Liver (tissue), 9 donors: ENCODE measurements around the gene C4B. TPM values are rescaled to one million over a fixed set of nuclear protein-coding genes. Genes with fewer than 3 reads are reported as not detected.
"Not testable (repeated sequence)": the region's sequence is repeated elsewhere in the genome, so short reads cannot be mapped to it uniquely, and the experiment has no call there.

Experiments
- DNase-seq: peaks from one replicate; pipeline ENCODE4 v3.0.0-alpha.2; 2017; ENCODE audit warnings: low spot score
- H3K27ac ChIP-seq, 2 donors: one replicate each; pipeline ENCODE4 v1.7.0; 2013; ENCODE audit warnings: inconsistent platforms in 2 of 2, low read length in 2 of 2, control low read depth in 1 of 2, low read depth in 1 of 2, mild to moderate bottlenecking in 1 of 2
- H3K27me3 ChIP-seq, 4 donors: one replicate each; pipeline versions ENCODE4 v1.6.1 to v1.7.0; 2013; ENCODE audit warnings: low read length in 3 of 4, inconsistent platforms in 1 of 4, mild to moderate bottlenecking in 1 of 4, moderate library complexity in 1 of 4; ENCODE audit not compliant: control insufficient read depth in 4 of 4, insufficient read depth in 4 of 4
- H3K36me3 ChIP-seq, 4 donors: one replicate each; pipeline versions ENCODE4 v1.6.1 to v1.7.0; 2013; ENCODE audit warnings: low read length in 3 of 4, mild to moderate bottlenecking in 3 of 4, low read depth in 1 of 4, moderate library complexity in 1 of 4; ENCODE audit not compliant: control insufficient read depth in 4 of 4, insufficient read depth in 3 of 4
- H3K4me1 ChIP-seq, 4 donors: one replicate each; pipeline versions ENCODE4 v1.6.1 to v1.7.0; 2013; ENCODE audit warnings: low read length in 3 of 4, mild to moderate bottlenecking in 3 of 4, moderate library complexity in 1 of 4; ENCODE audit not compliant: control insufficient read depth in 4 of 4, insufficient read depth in 4 of 4
- H3K4me3 ChIP-seq, 3 donors: one replicate each; pipeline versions ENCODE4 v1.6.1 to v1.7.0; 2013; ENCODE audit warnings: low read length in 3 of 3, control low read depth in 1 of 3, low read depth in 1 of 3, mild to moderate bottlenecking in 1 of 3
- H3K9ac ChIP-seq, 2 donors: one replicate each; pipeline ENCODE4 v1.7.0; 2013; ENCODE audit warnings: low read length in 2 of 2, mild to moderate bottlenecking in 2 of 2, moderate library complexity in 2 of 2, control low read depth in 1 of 2, low read depth in 1 of 2
- H3K9me3 ChIP-seq, 4 donors: one replicate each; pipeline versions ENCODE4 v1.6.1 to v1.7.0; 2013; ENCODE audit warnings: low read length in 3 of 4; ENCODE audit not compliant: control insufficient read depth in 4 of 4
- ATF3 ChIP-seq: IDR thresholded peaks from 2 replicates; pipeline ENCODE4 v1.6.1; 2016; ENCODE audit warnings: antibody characterized with exemption
- CTCF ChIP-seq: fragments of 150-350 bp; IDR thresholded peaks from 2 replicates; pipeline ENCODE4 v1.5.1; 2017; ENCODE audit warnings: improper control_type of control experiment, low read depth, low read length; ENCODE audit not compliant: missing input control
- EGR1 ChIP-seq, 2 donors: IDR thresholded peaks; 2 replicates each; pipeline ENCODE4 v1.6.1; 2016 to 2018; ENCODE audit warnings: antibody characterized with exemption in 2 of 2, low read depth in 2 of 2
- FOXA1 ChIP-seq: IDR thresholded peaks from 2 replicates; pipeline ENCODE4 v1.6.1; 2016; ENCODE audit warnings: antibody characterized with exemption
- FOXA2 ChIP-seq: IDR thresholded peaks from 2 replicates; pipeline ENCODE4 v1.6.1; 2016; ENCODE audit warnings: antibody characterized with exemption
- GABPA ChIP-seq, 2 donors: IDR thresholded peaks in 1 of 2; conservative IDR thresholded peaks in 1 of 2; 2 replicates each; pipeline ENCODE4 v1.6.1; 2016; ENCODE audit warnings: antibody characterized with exemption in 2 of 2, mild to moderate bottlenecking in 1 of 2, moderate library complexity in 1 of 2
- HNF4A ChIP-seq, 2 donors: conservative IDR thresholded peaks; 2 replicates each; pipeline ENCODE4 v1.6.1; 2016; ENCODE audit warnings: antibody characterized with exemption in 2 of 2, mild to moderate bottlenecking in 2 of 2
- HNF4G ChIP-seq: IDR thresholded peaks from 2 replicates; pipeline ENCODE4 v1.6.1; 2016; ENCODE audit warnings: antibody characterized with exemption
- JUND ChIP-seq, 2 donors: IDR thresholded peaks; 2 replicates each; pipeline ENCODE4 v1.6.1; 2016; ENCODE audit warnings: antibody characterized with exemption in 2 of 2
- NR2F2 ChIP-seq: IDR thresholded peaks from 2 replicates; pipeline ENCODE4 v1.6.1; 2016; ENCODE audit warnings: antibody characterized with exemption
- RAD21 ChIP-seq, 2 donors: IDR thresholded peaks; 2 replicates each; pipeline ENCODE4 v1.6.1; 2016; ENCODE audit warnings: antibody characterized with exemption in 2 of 2, mild to moderate bottlenecking in 2 of 2
- RXRA ChIP-seq, 2 donors: IDR thresholded peaks; 2 replicates each; pipeline ENCODE4 v1.6.1; 2017 to 2018; ENCODE audit warnings: antibody characterized with exemption in 2 of 2, mild to moderate bottlenecking in 1 of 2
- SP1 ChIP-seq: IDR thresholded peaks from 2 replicates; pipeline ENCODE4 v1.6.1; 2018; ENCODE audit warnings: antibody characterized with exemption, mild to moderate bottlenecking
- TAF1 ChIP-seq: conservative IDR thresholded peaks from 2 replicates; pipeline ENCODE4 v1.6.1; 2016; ENCODE audit warnings: antibody characterized with exemption, mild to moderate bottlenecking
- YY1 ChIP-seq: IDR thresholded peaks from 2 replicates; pipeline ENCODE4 v1.6.1; 2016; ENCODE audit warnings: antibody characterized with exemption, mild to moderate bottlenecking
- ZBTB33 ChIP-seq: IDR thresholded peaks from 2 replicates; pipeline ENCODE4 v1.6.1; 2016; ENCODE audit warnings: antibody characterized with exemption
- WGBS: extraction: QIAGEN DNeasy Blood & Tissue Kit; methylation state at CpG from one replicate; pipeline ENCODE4 v1.1.7; 2013; 5-methylcytosine and 5-hydroxymethylcytosine counted together
- polyA plus RNA-seq, 2 donors: library from polyadenylated mRNA; stranded (reverse) in 1 of 2; unstranded in 1 of 2; fragments of 200-250 nt in 1 of 2; fragments of >200 nt in 1 of 2; fragmentation: Nextera tagmentation in 1 of 2; extraction: Ambion mirVana in 1 of 2; gene quantifications; one replicate each; pipeline versions ENCODE4 v1.2.1 to v1.2.3, GENCODE V29; 2013 to 2015
- total RNA-seq, 2 donors: library from RNA; depleted of rRNA; stranded (reverse); fragments of >200 nt; gene quantifications; one replicate each; pipeline ENCODE4 v1.2.3, GENCODE V29; 2014
- TF ChIP-seq, protein P1 (sequence below): IDR thresholded peaks from 2 replicates; pipeline ENCODE4 v1.6.1; 2016; ENCODE audit warnings: antibody characterized with exemption
- TF ChIP-seq, protein P2 (sequence below): IDR thresholded peaks from 2 replicates; pipeline ENCODE4 v1.6.1; 2016; ENCODE audit warnings: antibody characterized with exemption, mild to moderate bottlenecking
- donor health status: healthy.
- donor health status: healthy.
- donor health status: healthy.
- donor health status: healthy.
- donor health status: healthy.

C4B gene
- total and polyA plus RNA-seq, 4 donors, result 666 to 3,560 (median 1,406) TPM

GRCh38 chr6:32047855-32048766 lies 33.5 kb downstream of the C4B start:
- H3K36me3 ChIP-seq, result no peaks in the 10 kb centered on the region
- peak; percentile 76 for TF ChIP-seq CTCF
- peak; percentile 54 for TF ChIP-seq SP1
- TF ChIP-seq ZBTB33, result no peak
- no peak for TF ChIP-seq FOXA2
- TF ChIP-seq, protein P1, sequence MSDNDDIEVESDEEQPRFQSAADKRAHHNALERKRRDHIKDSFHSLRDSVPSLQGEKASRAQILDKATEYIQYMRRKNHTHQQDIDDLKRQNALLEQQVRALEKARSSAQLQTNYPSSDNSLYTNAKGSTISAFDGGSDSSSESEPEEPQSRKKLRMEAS, result no peak
- peak; percentile 58 for TF ChIP-seq HNF4G
- peak; percentile 69 to 84 for TF ChIP-seq RAD21 (IDR thresholded peaks at IDR 0.05)
- peak; percentile 73 to 86 for TF ChIP-seq HNF4A (conservative IDR thresholded peaks at IDR 0.05)
- TF ChIP-seq RXRA (IDR thresholded peaks at IDR 0.05), result peak in 1 of 2 donors; percentile 40
- no peak for TF ChIP-seq JUND (IDR thresholded peaks at IDR 0.05)
- no peak for TF ChIP-seq YY1
- peak; percentile 10 for TF ChIP-seq NR2F2
- no peak for TF ChIP-seq EGR1 (IDR thresholded peaks at IDR 0.05; ENCODE audit: low read depth in 2 of 2)
- no peak for TF ChIP-seq TAF1
- TF ChIP-seq, protein P2, sequence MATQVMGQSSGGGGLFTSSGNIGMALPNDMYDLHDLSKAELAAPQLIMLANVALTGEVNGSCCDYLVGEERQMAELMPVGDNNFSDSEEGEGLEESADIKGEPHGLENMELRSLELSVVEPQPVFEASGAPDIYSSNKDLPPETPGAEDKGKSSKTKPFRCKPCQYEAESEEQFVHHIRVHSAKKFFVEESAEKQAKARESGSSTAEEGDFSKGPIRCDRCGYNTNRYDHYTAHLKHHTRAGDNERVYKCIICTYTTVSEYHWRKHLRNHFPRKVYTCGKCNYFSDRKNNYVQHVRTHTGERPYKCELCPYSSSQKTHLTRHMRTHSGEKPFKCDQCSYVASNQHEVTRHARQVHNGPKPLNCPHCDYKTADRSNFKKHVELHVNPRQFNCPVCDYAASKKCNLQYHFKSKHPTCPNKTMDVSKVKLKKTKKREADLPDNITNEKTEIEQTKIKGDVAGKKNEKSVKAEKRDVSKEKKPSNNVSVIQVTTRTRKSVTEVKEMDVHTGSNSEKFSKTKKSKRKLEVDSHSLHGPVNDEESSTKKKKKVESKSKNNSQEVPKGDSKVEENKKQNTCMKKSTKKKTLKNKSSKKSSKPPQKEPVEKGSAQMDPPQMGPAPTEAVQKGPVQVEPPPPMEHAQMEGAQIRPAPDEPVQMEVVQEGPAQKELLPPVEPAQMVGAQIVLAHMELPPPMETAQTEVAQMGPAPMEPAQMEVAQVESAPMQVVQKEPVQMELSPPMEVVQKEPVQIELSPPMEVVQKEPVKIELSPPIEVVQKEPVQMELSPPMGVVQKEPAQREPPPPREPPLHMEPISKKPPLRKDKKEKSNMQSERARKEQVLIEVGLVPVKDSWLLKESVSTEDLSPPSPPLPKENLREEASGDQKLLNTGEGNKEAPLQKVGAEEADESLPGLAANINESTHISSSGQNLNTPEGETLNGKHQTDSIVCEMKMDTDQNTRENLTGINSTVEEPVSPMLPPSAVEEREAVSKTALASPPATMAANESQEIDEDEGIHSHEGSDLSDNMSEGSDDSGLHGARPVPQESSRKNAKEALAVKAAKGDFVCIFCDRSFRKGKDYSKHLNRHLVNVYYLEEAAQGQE, result no peak
- TF ChIP-seq ATF3, result no peak
- no peak for TF ChIP-seq GABPA (IDR thresholded peaks at IDR 0.05 in 1 of 2, conservative IDR thresholded peaks at IDR 0.05 in 1 of 2)
- TF ChIP-seq FOXA1, result no peak
- no peak overlapping the region for H3K9ac ChIP-seq
- 50% methylated on average over 42 of the region's 42 CpGs for WGBS
- H3K27ac ChIP-seq, result peak overlapping the region in 1 of 2 donors; percentile 19
- H3K4me3 ChIP-seq, result no peak overlapping the region
- peaks cover 0 to 8% (median 1%) of the 10 kb centered on the region in 4 donors for H3K4me1 ChIP-seq
- H3K27me3 ChIP-seq, result no peaks in the 10 kb centered on the region
- DNase-seq, result peak; percentile 86
- no peaks in the 10 kb centered on the region for H3K9me3 ChIP-seq

DNA sequence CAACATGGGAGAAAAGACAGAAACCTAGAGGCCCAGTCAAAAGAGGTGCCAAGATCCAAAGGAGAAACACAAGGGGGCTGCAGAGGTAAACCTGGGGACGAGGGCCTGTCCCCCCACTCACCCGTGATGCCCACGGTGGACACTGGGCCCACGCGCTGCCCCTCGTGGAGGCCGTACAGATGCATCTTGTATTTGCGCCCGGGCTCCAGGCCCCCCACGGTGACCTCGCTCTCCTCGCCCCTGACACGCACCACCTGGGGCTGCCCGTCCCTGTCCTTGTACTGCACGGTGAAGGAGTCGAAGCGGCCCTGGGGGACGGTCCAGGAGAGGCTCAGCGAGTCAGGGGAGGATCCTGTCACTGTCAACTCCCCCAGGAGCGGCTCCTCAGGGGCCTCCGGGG lies 34.6 kb downstream of the C4B start:
- H3K36me3 ChIP-seq, H3K9ac ChIP-seq, H3K9me3 ChIP-seq, H3K4me1 ChIP-seq, H3K27ac ChIP-seq, H3K27me3 ChIP-seq, H3K4me3 ChIP-seq, DNase-seq: not testable (repeated sequence)
- WGBS, result 95% methylated on average over 21 of the region's 21 CpGs

DNA sequence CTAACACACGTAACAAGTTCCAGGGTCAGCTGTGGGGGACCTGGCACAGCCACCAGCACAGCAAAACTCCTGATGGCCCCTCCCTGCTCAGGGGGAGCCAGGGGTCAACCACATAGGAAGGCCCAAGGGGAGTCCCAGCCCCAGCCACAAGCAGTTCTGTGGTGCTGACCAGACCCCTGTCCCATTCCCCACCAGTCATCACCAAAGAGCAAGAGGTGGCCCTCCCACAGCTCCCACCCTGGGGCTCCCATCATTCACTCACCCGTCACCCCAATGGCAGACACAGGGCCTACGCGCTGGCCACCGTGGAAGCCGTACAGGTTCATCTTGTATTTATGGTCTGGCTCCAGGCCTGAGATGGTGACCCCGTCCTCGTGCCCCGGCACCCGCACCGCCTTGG lies 35.1 kb downstream of the C4B start:
- H3K4me1 ChIP-seq, H3K9me3 ChIP-seq, DNase-seq, H3K36me3 ChIP-seq, H3K27me3 ChIP-seq, H3K9ac ChIP-seq, H3K4me3 ChIP-seq, H3K27ac ChIP-seq: not testable (repeated sequence)
- 89% methylated on average over 7 of the region's 11 CpGs for WGBS
